ENCODE data around the gene CNOT2. TPM values are rescaled to one million over a fixed set of nuclear protein-coding genes. Genes with fewer than 3 reads are reported as not detected.
A peak's percentile ranks its signal among the peaks of the same experiment; 100 is the strongest.

CNOT2 gene
- total RNA-seq, 2 experiments from 2014 or later, result 121 to 123 TPM

DNA sequence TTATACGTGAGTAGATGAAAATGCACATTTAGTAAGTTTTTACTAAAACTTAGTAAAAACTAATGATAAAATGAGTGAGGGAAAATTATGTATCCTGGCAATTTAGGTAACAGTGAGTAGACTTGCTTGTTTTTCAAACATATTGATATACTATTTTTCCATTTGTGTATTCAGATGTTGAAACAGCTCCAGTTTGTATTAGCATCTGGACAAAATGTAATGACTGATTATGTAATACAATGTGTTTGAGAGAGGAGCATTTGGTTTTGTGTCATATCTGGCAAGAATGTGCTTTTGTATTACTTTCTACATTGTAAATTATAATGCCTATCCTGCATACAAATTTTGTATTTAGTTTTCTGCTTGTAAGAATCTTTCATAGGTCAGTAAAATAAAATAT lies 5.6 kb downstream of the CNOT2 start:
- Histone ChIP-seq H3K27ac (ENCODE audit: low read depth, low read length, poor library complexity, severe bottlenecking) (peak overlapping the region; percentile 8), H3K4me2 (ENCODE audit: low read length) (no peak overlapping the region), H3K9me3 (ENCODE audit: low read length) (no peaks in the 10 kb centered on the region), H3K4me1 (ENCODE audit: insufficient read depth, low read length, poor library complexity, severe bottlenecking) (peaks cover 64% of the 10 kb centered on the region), H3K79me2 (ENCODE audit: insufficient read depth, low read depth, low read length) (peaks cover 99% of the 10 kb centered on the region), H3K4me3 (ENCODE audit: low read depth, low read length, poor library complexity, severe bottlenecking) (no peak overlapping the region), H3K36me3 (ENCODE audit: insufficient read depth, low read length) (peaks cover 77% of the 10 kb centered on the region), H4K20me1 (ENCODE audit: insufficient read depth, low read length) (peaks cover 53% of the 10 kb centered on the region), H3K9me2 (ENCODE audit: insufficient read depth, low read length) (no peaks in the 10 kb centered on the region), H2AFZ (ENCODE audit: low read length) (no peak overlapping the region)
- BruUV-seq (replicated peaks), result no TSS peak
- ChIA-PET CTCF (ENCODE audit: unreplicated experiment) (no interaction called here), POLR2A (interaction anchor here (0.6 to 1.3 kb wide), 4 partner anchors 9 to 501 kb away, joined by 3 to 5 read pairs (median 4); no protein-coding TSS in a partner anchor)
- no peak for DNase-seq (ENCODE audit: low spot score)
- intact Hi-C loops (cut with micrococcal nuclease; ENCODE audit: unreplicated experiment), result loop anchor here (5.0 to 10.0 kb wide), 2 partner anchors 68 to 236 kb away; no protein-coding TSS in a partner anchor
- TF ChIP-seq EZH2phosphoT487 (IDR thresholded peaks at IDR 0.05; ENCODE audit: borderline replicate concordance, low read depth, low read length) (no peak), CTCF (conservative IDR thresholded peaks at IDR 0.05; ENCODE audit: low read length) (no peak)

DNA sequence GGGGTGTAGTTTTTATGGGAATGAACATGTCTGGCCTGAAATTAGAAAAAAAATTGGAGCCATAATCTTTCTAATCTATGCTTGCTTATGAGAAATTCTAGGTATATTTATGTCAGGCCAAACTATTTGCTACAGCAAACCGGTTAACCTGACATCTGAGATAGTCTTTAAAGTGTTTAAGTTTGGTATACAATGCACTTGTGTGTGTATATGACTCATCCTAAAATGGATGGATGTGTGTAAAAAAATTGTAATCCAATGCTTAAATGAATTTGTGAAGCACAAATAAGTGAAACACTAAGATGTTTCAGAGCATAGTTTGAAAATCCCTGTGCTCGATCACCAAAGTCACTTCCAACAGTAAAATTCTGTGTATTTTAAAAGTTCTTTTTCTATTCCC lies 6.7 kb downstream of the CNOT2 start:
- intact Hi-C loops (cut with micrococcal nuclease; ENCODE audit: unreplicated experiment), result loop anchor here (5.0 to 10.0 kb wide), 2 partner anchors 67 to 235 kb away; no protein-coding TSS in a partner anchor
- no TSS peak for BruUV-seq (replicated peaks)

More for the DNA sequence above, 6.7 kb downstream of the CNOT2 start:
- Histone ChIP-seq H3K9me3 (ENCODE audit: low read length) (no peaks in the 10 kb centered on the region), H4K20me1 (ENCODE audit: insufficient read depth, low read length) (peaks cover 46% of the 10 kb centered on the region), H3K4me2 (ENCODE audit: low read length) (no peak overlapping the region), H3K4me1 (ENCODE audit: insufficient read depth, low read length, poor library complexity, severe bottlenecking) (peaks cover 62% of the 10 kb centered on the region), H3K27ac (ENCODE audit: low read depth, low read length, poor library complexity, severe bottlenecking) (no peak overlapping the region), H3K36me3 (ENCODE audit: insufficient read depth, low read length) (peaks cover 70% of the 10 kb centered on the region), H2AFZ (ENCODE audit: low read length) (no peak overlapping the region), H3K4me3 (ENCODE audit: low read depth, low read length, poor library complexity, severe bottlenecking) (no peak overlapping the region), H3K9me2 (ENCODE audit: insufficient read depth, low read length) (no peaks in the 10 kb centered on the region), H3K79me2 (ENCODE audit: insufficient read depth, low read depth, low read length) (peaks cover 98% of the 10 kb centered on the region)
- POLR2A ChIA-PET, result interaction anchor here (0.6 kb wide), 2 partner anchors 153 to 255 kb away, joined by 4 to 5 read pairs; no protein-coding TSS in a partner anchor
- CTCF ChIA-PET (ENCODE audit: unreplicated experiment), result no interaction called here
- no peak for DNase-seq (ENCODE audit: low spot score)
- TF ChIP-seq CTCF (conservative IDR thresholded peaks at IDR 0.05; ENCODE audit: low read length) (no peak), EZH2phosphoT487 (IDR thresholded peaks at IDR 0.05; ENCODE audit: borderline replicate concordance, low read depth, low read length) (no peak)

All from OCI-LY7 (cell line).